Measurements from ENCODE around the gene UBE4B.
"Not testable (repeated sequence)": the region's sequence is repeated elsewhere in the genome, so short reads cannot be mapped to it uniquely, and the experiment has no call there.

Gene UBE4B

GRCh38 chr1:10020086-10020485 is 12.7 kb upstream of the UBE4B start:
- Histone ChIP-seq H2AFZ (ENCODE audit: low read length) (no peak overlapping the region), H3K9ac (ENCODE audit: low read length) (no peak overlapping the region), H3K36me3 (replicated peaks; ENCODE audit: insufficient read depth, low read length) (no peaks in the 10 kb centered on the region), H3F3A (ENCODE audit: insufficient read depth, low read length) (no peaks in the 10 kb centered on the region), H3K4me3 (ENCODE audit: low read length) (no peak overlapping the region), H3K9me2 (replicated peaks; ENCODE audit: insufficient read depth, low read length) (no peaks in the 10 kb centered on the region), H3K9me3 (replicated peaks; ENCODE audit: insufficient read depth, low read length) (no peaks in the 10 kb centered on the region), H4K20me1 (ENCODE audit: insufficient read depth, low read length) (no peaks in the 10 kb centered on the region), H3K79me2 (ENCODE audit: low read length) (no peaks in the 10 kb centered on the region), H3K4me1 (ENCODE audit: low read length) (no peaks in the 10 kb centered on the region), H3K27ac (ENCODE audit: low read length) (no peak overlapping the region), H3K4me2 (ENCODE audit: low read depth, low read length) (no peak overlapping the region), H3K27me3 (replicated peaks; ENCODE audit: insufficient read depth, low read length) (no peaks in the 10 kb centered on the region)
- TF ChIP-seq EZH2phosphoT487 (IDR thresholded peaks at IDR 0.05; ENCODE audit: low read length) (no peak), CTCF (IDR thresholded peaks at IDR 0.05; ENCODE audit: low read length) (no peak), EZH2 (optimal IDR thresholded peaks at IDR 0.05; ENCODE audit: low read depth, low read length) (no peak)
- no peak for DNase-seq

- not testable (repeated sequence) for H4K20me1 ChIP-seq (ENCODE audit: insufficient read depth, low read length); H3K9me3 ChIP-seq (replicated peaks; ENCODE audit: insufficient read depth, low read length); H3K9me2 ChIP-seq (replicated peaks; ENCODE audit: insufficient read depth, low read length); H3K27me3 ChIP-seq (replicated peaks; ENCODE audit: insufficient read depth, low read length); H3F3A ChIP-seq (ENCODE audit: insufficient read depth, low read length); H3K27ac ChIP-seq (ENCODE audit: low read length); H3K4me2 ChIP-seq (ENCODE audit: low read depth, low read length); DNase-seq; H3K4me3 ChIP-seq (ENCODE audit: low read length); H2AFZ ChIP-seq (ENCODE audit: low read length); H3K4me1 ChIP-seq (ENCODE audit: low read length); H3K9ac ChIP-seq (ENCODE audit: low read length); H3K36me3 ChIP-seq (replicated peaks; ENCODE audit: insufficient read depth, low read length); H3K79me2 ChIP-seq (ENCODE audit: low read length)
Observed at GRCh38 chr1:10020678-10021077, 12.1 kb upstream of the UBE4B start.

DNA sequence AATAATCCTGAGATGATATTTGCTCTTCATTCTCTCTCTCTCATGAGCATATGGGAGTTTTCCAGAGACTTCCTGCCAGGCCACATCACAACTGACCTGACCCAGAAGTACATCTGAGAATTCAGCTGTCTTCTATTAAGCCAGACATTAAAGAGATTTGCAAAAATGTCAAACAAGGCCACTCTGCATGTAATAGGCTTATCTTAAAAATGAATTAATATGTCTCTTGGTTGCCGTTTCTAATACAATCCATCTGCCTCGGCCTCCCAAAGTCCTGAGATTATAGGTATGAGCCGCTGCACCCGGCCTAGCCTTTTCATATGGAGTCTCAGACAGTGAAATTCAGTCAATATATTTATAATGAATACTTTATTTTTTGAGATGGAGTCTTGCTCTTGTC is 10.8 kb upstream of the UBE4B start:
- not testable (repeated sequence) for H3F3A ChIP-seq (ENCODE audit: insufficient read depth, low read length); H3K4me2 ChIP-seq (ENCODE audit: low read depth, low read length); H3K27ac ChIP-seq (ENCODE audit: low read length); H3K4me1 ChIP-seq (ENCODE audit: low read length); H3K9me2 ChIP-seq (replicated peaks; ENCODE audit: insufficient read depth, low read length); H3K9ac ChIP-seq (ENCODE audit: low read length); H3K4me3 ChIP-seq (ENCODE audit: low read length); H4K20me1 ChIP-seq (ENCODE audit: insufficient read depth, low read length); H3K27me3 ChIP-seq (replicated peaks; ENCODE audit: insufficient read depth, low read length); H2AFZ ChIP-seq (ENCODE audit: low read length); H3K36me3 ChIP-seq (replicated peaks; ENCODE audit: insufficient read depth, low read length); DNase-seq; H3K79me2 ChIP-seq (ENCODE audit: low read length); H3K9me3 ChIP-seq (replicated peaks; ENCODE audit: insufficient read depth, low read length)

DNA sequence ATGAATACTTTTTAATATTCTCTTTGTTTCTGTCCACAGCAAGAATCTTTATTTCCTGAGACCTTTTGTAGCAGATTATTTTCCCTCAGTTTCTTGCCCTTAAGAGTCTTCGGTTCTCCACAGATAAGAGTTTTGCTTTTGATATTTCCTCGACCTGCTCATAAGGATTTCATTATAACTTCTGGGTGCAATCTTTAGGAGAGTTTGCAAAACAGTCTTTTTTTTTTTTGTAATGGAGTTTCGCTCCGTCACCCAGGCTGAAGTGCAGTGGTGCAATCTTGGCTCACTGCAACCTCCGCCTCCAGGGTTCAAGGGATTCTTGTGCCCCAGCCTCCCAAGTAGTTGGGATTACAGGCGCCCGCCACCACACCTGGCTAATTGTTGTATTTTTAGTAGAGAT is 10.1 kb upstream of the UBE4B start:
- Histone ChIP-seq H3K4me3 (ENCODE audit: low read length) (no peak overlapping the region), H3K4me2 (ENCODE audit: low read depth, low read length) (no peak overlapping the region), H3K4me1 (ENCODE audit: low read length) (no peaks in the 10 kb centered on the region), H3K9me3 (replicated peaks; ENCODE audit: insufficient read depth, low read length) (no peaks in the 10 kb centered on the region), H4K20me1 (ENCODE audit: insufficient read depth, low read length) (no peaks in the 10 kb centered on the region), H3K36me3 (replicated peaks; ENCODE audit: insufficient read depth, low read length) (no peaks in the 10 kb centered on the region), H3K9ac (ENCODE audit: low read length) (no peak overlapping the region), H3K27ac (ENCODE audit: low read length) (no peak overlapping the region), H3F3A (ENCODE audit: insufficient read depth, low read length) (no peaks in the 10 kb centered on the region), H2AFZ (ENCODE audit: low read length) (no peak overlapping the region), H3K27me3 (replicated peaks; ENCODE audit: insufficient read depth, low read length) (no peaks in the 10 kb centered on the region), H3K79me2 (ENCODE audit: low read length) (no peaks in the 10 kb centered on the region), H3K9me2 (replicated peaks; ENCODE audit: insufficient read depth, low read length) (no peaks in the 10 kb centered on the region)
- no peak for TF ChIP-seq EZH2phosphoT487 (IDR thresholded peaks at IDR 0.05; ENCODE audit: low read length)
- no peak for TF ChIP-seq CTCF (IDR thresholded peaks at IDR 0.05; ENCODE audit: low read length)
- TF ChIP-seq EZH2 (optimal IDR thresholded peaks at IDR 0.05; ENCODE audit: low read depth, low read length), result no peak
- no peak for DNase-seq

All from MM.1S (cell line).